Measurements from ENCODE around the gene FRMD5. TPM values are rescaled to one million over a fixed set of nuclear protein-coding genes. Genes with fewer than 3 reads are reported as not detected.
A peak's percentile ranks its signal among the peaks of the same experiment; 100 is the strongest.

Gene FRMD5
- total and polyA plus RNA-seq, 2 donors (not counting 1 experiment from before 2014, with no cell fraction given), result 1.9 to 4.3 TPM

DNA sequence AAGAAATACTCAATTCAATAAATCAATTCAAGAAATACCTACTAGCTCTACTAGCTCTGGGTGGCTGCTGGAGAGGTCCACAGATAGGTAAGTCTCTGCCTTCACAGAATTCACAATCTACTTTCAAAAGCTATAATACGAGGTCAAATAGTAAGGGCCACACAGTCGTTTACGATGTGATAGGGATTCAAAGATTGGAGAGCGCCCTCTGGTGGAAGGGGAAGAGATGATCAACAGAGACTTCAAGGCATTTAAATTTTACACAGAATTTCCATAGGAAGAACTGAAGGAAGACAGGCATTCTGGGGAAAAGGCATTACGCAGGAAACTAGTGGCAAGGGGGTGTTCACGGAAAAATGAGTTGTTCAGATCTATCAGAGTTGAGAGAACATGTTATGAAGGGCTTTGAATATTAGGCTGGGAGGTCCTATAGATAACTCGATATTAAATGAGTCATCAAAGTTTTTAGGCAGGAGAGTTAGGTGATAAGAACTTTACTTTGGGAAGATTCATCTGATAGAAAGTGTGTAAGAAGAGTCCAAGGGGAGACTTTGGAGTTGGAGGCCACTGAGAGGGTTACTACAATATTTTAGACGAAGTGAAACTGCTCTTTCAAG lies 128.8 kb downstream of the FRMD5 start:
- no peaks in the 10 kb centered on the region for H3K9me3 ChIP-seq (ENCODE audit: control insufficient read depth, insufficient read depth, low read depth, low read length)
- H3K79me2 ChIP-seq (ENCODE audit: control insufficient read depth, insufficient read depth, low read length), result no peaks in the 10 kb centered on the region
- H3K4me1 ChIP-seq (ENCODE audit: control insufficient read depth, extremely low read depth, insufficient read depth, low read length), result no peaks in the 10 kb centered on the region
- no peak for TF ChIP-seq EZH2 (IDR thresholded peaks at IDR 0.05; ENCODE audit: low read length, missing control alignments)
- TF ChIP-seq, protein P1, sequence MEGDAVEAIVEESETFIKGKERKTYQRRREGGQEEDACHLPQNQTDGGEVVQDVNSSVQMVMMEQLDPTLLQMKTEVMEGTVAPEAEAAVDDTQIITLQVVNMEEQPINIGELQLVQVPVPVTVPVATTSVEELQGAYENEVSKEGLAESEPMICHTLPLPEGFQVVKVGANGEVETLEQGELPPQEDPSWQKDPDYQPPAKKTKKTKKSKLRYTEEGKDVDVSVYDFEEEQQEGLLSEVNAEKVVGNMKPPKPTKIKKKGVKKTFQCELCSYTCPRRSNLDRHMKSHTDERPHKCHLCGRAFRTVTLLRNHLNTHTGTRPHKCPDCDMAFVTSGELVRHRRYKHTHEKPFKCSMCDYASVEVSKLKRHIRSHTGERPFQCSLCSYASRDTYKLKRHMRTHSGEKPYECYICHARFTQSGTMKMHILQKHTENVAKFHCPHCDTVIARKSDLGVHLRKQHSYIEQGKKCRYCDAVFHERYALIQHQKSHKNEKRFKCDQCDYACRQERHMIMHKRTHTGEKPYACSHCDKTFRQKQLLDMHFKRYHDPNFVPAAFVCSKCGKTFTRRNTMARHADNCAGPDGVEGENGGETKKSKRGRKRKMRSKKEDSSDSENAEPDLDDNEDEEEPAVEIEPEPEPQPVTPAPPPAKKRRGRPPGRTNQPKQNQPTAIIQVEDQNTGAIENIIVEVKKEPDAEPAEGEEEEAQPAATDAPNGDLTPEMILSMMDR (conservative IDR thresholded peaks at IDR 0.05 in 1 of 2, IDR thresholded peaks at IDR 0.05 in 1 of 2; ENCODE audit: low read depth in 1 of 2, low read length in 2 of 2), result peak; percentile 80 to 84
- no peaks in the 10 kb centered on the region for H3K27me3 ChIP-seq (ENCODE audit: control insufficient read depth, insufficient read depth, low read length)
- DNase-seq (ENCODE audit: low read depth in 2 of 2), result peak; percentile 40 to 75
- no peak overlapping the region for H3K9ac ChIP-seq (ENCODE audit: insufficient read depth, low read length)
- H3K36me3 ChIP-seq (ENCODE audit: control insufficient read depth, insufficient read depth, low read length), result no peaks in the 10 kb centered on the region
- H4K20me1 ChIP-seq (ENCODE audit: control insufficient read depth, extremely low read depth, insufficient read depth, low read length), result no peaks in the 10 kb centered on the region
- no peak overlapping the region for H3K27ac ChIP-seq (ENCODE audit: insufficient read depth, low read length)
- peak overlapping the region; percentile 52 for H3K4me2 ChIP-seq (ENCODE audit: extremely low read depth, insufficient read depth, low read length)
- H2AFZ ChIP-seq (ENCODE audit: low read length), result no peak overlapping the region
- H3K4me3 ChIP-seq (replicated peaks in 1 of 4; ENCODE audit: control extremely low read depth in 1 of 4, insufficient read depth in 1 of 4, low read depth in 3 of 4, low read length in 4 of 4), result peak overlapping the region in 1 of 4 experiments; percentile 9

DNA sequence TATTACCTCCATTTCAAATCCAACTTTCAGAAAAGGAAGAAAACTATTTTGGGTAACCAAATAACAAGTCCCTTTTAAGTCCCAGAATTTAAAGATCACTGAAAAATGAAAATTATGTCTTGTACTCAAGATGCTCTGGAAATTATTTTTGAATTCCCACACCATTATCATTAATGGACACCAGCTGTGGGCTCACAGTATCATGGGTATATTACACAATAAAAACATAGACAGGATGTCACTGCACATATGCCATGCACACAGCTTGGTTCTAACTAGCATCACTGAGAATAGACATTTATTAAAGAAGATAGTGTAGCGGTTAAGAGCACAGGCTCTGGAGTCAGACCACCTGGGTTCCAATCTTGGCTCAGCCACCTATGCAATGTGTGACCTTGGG lies 130.4 kb downstream of the FRMD5 start:
- Histone ChIP-seq H3K9ac (ENCODE audit: insufficient read depth, low read length) (no peak overlapping the region), H3K9me3 (ENCODE audit: control insufficient read depth, insufficient read depth, low read depth, low read length) (no peaks in the 10 kb centered on the region), H3K4me2 (ENCODE audit: extremely low read depth, insufficient read depth, low read length) (no peak overlapping the region), H3K27ac (ENCODE audit: insufficient read depth, low read length) (no peak overlapping the region), H3K27me3 (ENCODE audit: control insufficient read depth, insufficient read depth, low read length) (no peaks in the 10 kb centered on the region), H2AFZ (ENCODE audit: low read length) (no peak overlapping the region), H4K20me1 (ENCODE audit: control insufficient read depth, extremely low read depth, insufficient read depth, low read length) (no peaks in the 10 kb centered on the region), H3K36me3 (ENCODE audit: control insufficient read depth, insufficient read depth, low read length) (no peaks in the 10 kb centered on the region), H3K79me2 (ENCODE audit: control insufficient read depth, insufficient read depth, low read length) (no peaks in the 10 kb centered on the region), H3K4me1 (ENCODE audit: control insufficient read depth, extremely low read depth, insufficient read depth, low read length) (no peaks in the 10 kb centered on the region), H3K4me3 (replicated peaks in 1 of 4; ENCODE audit: control extremely low read depth in 1 of 4, insufficient read depth in 1 of 4, low read depth in 3 of 4, low read length in 4 of 4) (no peak overlapping the region)
- no peak for TF ChIP-seq EZH2 (IDR thresholded peaks at IDR 0.05; ENCODE audit: low read length, missing control alignments)
- TF ChIP-seq, protein P1 (conservative IDR thresholded peaks at IDR 0.05 in 1 of 2, IDR thresholded peaks at IDR 0.05 in 1 of 2; ENCODE audit: low read depth in 1 of 2, low read length in 2 of 2), result no peak
- DNase-seq (ENCODE audit: low read depth in 2 of 2), result no peak

DNA sequence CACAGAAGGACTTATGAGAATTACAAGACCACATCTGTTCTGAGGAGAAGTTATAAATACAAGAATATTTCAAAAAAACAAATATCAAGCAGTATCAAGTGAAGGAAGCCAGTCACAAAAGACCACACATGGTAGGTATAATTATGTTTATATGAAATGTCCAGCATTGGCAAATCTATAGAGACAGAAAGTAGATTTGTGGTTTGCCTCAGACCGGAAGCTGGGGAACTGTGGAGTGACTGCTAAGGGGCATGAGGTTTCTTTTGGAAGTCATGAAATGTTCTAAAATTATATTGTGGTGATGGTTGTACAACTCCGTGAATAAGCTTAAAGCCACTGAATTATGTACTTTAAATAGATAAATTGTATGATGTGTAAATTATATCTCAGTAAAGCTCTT lies 136.9 kb downstream of the FRMD5 start:
- H3K79me2 ChIP-seq (ENCODE audit: control insufficient read depth, insufficient read depth, low read length), result no peaks in the 10 kb centered on the region
- H3K9me3 ChIP-seq (ENCODE audit: control insufficient read depth, insufficient read depth, low read depth, low read length), result no peaks in the 10 kb centered on the region
- TF ChIP-seq, protein P1 (conservative IDR thresholded peaks at IDR 0.05 in 1 of 2, IDR thresholded peaks at IDR 0.05 in 1 of 2; ENCODE audit: low read depth in 1 of 2, low read length in 2 of 2), result no peak
- no peak for TF ChIP-seq EZH2 (IDR thresholded peaks at IDR 0.05; ENCODE audit: low read length, missing control alignments)

More for the DNA sequence above, 136.9 kb downstream of the FRMD5 start:
- Histone ChIP-seq H3K27me3 (ENCODE audit: control insufficient read depth, insufficient read depth, low read length) (no peaks in the 10 kb centered on the region), H4K20me1 (ENCODE audit: control insufficient read depth, extremely low read depth, insufficient read depth, low read length) (no peaks in the 10 kb centered on the region), H3K36me3 (ENCODE audit: control insufficient read depth, insufficient read depth, low read length) (no peaks in the 10 kb centered on the region), H3K4me1 (ENCODE audit: control insufficient read depth, extremely low read depth, insufficient read depth, low read length) (no peaks in the 10 kb centered on the region), H3K27ac (ENCODE audit: insufficient read depth, low read length) (no peak overlapping the region), H3K4me3 (replicated peaks in 1 of 4; ENCODE audit: control extremely low read depth in 1 of 4, insufficient read depth in 1 of 4, low read depth in 3 of 4, low read length in 4 of 4) (no peak overlapping the region), H3K4me2 (ENCODE audit: extremely low read depth, insufficient read depth, low read length) (no peak overlapping the region), H2AFZ (ENCODE audit: low read length) (no peak overlapping the region), H3K9ac (ENCODE audit: insufficient read depth, low read length) (no peak overlapping the region)
- DNase-seq (ENCODE audit: low read depth in 2 of 2), result peak in 1 of 2 donors; percentile 33

Measured in fibroblast of lung (primary cell).